K562 (cell line): ENCODE data around the gene CASKIN1. TPM values are rescaled to one million over a fixed set of nuclear protein-coding genes. Genes with fewer than 3 reads are reported as not detected.

ENCODE experiments used
- GATAD2B ChIP-seq: fragments of 450-650 bp; IDR thresholded peaks from 2 replicates; pipeline ENCODE4 v1.6.1; 2017; ENCODE audit warnings: mild to moderate bottlenecking, borderline replicate concordance
- GTF2F1 ChIP-seq: IDR thresholded peaks from 2 replicates; pipeline ENCODE4 v1.6.1; 2011; ENCODE audit warnings: low read depth, low read length, improper control_type of control experiment
- MGA ChIP-seq: fragments of 450-650 bp; IDR thresholded peaks from 2 replicates; pipeline ENCODE4 v1.6.1; 2016; ENCODE audit warnings: mild to moderate bottlenecking, moderate library complexity
- SMARCB1 ChIP-seq: IDR thresholded peaks from 2 replicates; pipeline ENCODE4 v1.6.1; 2011; ENCODE audit warnings: improper control_type of control experiment, low read depth; ENCODE audit not compliant: insufficient read length
- ZBTB5 ChIP-seq: fragments of 450-650 bp; IDR thresholded peaks from 2 replicates; pipeline ENCODE4 v1.6.1; 2017; ENCODE audit warnings: antibody characterized with exemption
- ZNF384 ChIP-seq: IDR thresholded peaks from 2 replicates; pipeline ENCODE4 v1.6.1; 2012; ENCODE audit warnings: low read depth, low read length, improper control_type of control experiment
- polyA plus RNA-seq, 8 experiments: library from polyadenylated mRNA; depleted of rRNA in 4 of 8; stranded (reverse) in 5 of 8; unstranded in 3 of 8; fragments of >200 nt; fragmentation: Nextera tagmentation in 2 of 8; fragmentation: Illumina TruSeq in 1 of 8; extraction: Ambion mirVana in 2 of 8; extraction: Trizol in 1 of 8; gene quantifications; 2 replicates each; pipeline versions ENCODE4 v1.2.1 to v1.2.3, GENCODE V29; 2011 to 2014; ENCODE audit warnings: inconsistent platforms in 1 of 8, missing spikeins in 1 of 8
- total RNA-seq, 7 experiments: library from RNA; depleted of rRNA in 6 of 7; stranded (reverse); fragments of >200 nt in 6 of 7; fragmentation: Illumina TruSeq in 2 of 7; extraction: Trizol in 2 of 7; gene quantifications; 2 replicates each; pipeline versions ENCODE4 v1.2.1 to v1.2.3, GENCODE V29; 2011 to 2021; ENCODE audit warnings: low replicate concordance in 1 of 7

CASKIN1 gene
- total and polyA plus RNA-seq, 9 of the 15 experiments (the other 6 are each of a cell fraction or from before 2014, with no cell fraction given) = 0.15 to 4.5 (median 1.5) TPM; not detected in 2

DNA sequence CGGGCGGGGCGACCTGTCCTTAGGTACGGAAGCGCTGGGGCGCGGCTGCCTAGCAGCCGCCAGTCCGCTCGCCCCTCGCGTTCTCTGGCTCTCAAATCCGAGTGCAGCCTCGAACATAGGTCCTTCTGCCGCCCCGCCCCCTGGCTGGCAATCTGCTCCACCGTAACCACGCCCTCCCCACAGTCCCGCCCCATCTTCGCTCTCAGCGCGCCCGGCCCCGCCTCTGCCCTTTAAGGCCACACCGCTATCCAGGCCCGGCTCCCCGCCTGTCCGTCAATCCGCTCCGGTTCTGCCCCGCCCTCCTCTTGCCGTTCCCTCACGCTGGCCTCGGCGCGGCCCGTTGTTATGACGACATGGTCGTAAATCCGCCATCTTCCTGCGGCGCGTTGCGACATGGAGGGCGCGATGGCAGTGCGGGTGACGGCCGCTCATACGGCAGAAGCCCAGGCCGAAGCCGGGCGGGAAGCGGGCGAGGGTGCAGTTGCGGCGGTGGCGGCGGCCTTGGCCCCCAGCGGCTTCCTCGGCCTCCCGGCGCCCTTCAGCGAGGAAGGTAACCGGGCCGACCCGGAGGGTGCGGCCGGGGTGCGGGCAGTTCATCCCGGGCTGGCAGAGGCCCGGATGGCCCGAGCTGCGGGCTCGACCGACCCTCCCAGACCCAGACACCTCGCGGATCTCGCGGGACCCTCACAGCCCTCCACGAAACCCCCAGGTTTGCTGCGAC lies 27.0 kb upstream of the CASKIN1 start, which contains the start of gene E4F1 (continued):
- TF ChIP-seq MGA = no peak
- TF ChIP-seq SMARCB1 = no peak
- TF ChIP-seq ZBTB5 = no peak
- no peak for TF ChIP-seq ZNF384
- TF ChIP-seq GATAD2B = no peak
- peak; percentile 19; the same call in 1 of the 2 replicates for TF ChIP-seq GTF2F1
